Adrenal gland (tissue), 5 donors: ENCODE measurements around the gene HAUS7.

Source experiments
- POLR2A ChIP-seq, 2 donors: fragments of 450-650 bp; IDR thresholded peaks; one replicate each; pipeline ENCODE4 v1.6.1; 2017; ENCODE audit warnings: antibody characterized with exemption in 2 of 2, mild to moderate bottlenecking in 2 of 2, moderate library complexity in 1 of 2
- TF ChIP-seq, protein P1 (sequence below), 6 experiments: fragments of 450-650 bp in 4 of 6; fragments of 200-600 bp in 2 of 6; sonication (generic) in 1 of 6; IDR thresholded peaks; 1 replicate in 5 of 6; 2 replicates in 1 of 6; pipeline versions ENCODE4 v1.5.1 to v1.8.0; 2016 to 2021; ENCODE audit warnings: antibody characterized with exemption in 6 of 6, mild to moderate bottlenecking in 2 of 6, moderate library complexity in 1 of 6
- donor health status: DM: no; HTN: no; CAD: no.

- TF ChIP-seq, protein P1, sequence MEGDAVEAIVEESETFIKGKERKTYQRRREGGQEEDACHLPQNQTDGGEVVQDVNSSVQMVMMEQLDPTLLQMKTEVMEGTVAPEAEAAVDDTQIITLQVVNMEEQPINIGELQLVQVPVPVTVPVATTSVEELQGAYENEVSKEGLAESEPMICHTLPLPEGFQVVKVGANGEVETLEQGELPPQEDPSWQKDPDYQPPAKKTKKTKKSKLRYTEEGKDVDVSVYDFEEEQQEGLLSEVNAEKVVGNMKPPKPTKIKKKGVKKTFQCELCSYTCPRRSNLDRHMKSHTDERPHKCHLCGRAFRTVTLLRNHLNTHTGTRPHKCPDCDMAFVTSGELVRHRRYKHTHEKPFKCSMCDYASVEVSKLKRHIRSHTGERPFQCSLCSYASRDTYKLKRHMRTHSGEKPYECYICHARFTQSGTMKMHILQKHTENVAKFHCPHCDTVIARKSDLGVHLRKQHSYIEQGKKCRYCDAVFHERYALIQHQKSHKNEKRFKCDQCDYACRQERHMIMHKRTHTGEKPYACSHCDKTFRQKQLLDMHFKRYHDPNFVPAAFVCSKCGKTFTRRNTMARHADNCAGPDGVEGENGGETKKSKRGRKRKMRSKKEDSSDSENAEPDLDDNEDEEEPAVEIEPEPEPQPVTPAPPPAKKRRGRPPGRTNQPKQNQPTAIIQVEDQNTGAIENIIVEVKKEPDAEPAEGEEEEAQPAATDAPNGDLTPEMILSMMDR (IDR thresholded peaks at IDR 0.05) = no peak
- no peak for TF ChIP-seq POLR2A (IDR thresholded peaks at IDR 0.05)
These were observed 60.0 kb downstream of the HAUS7 start for GRCh38 chrX:153410373-153410772.
